Measurements from ENCODE around the gene IQGAP1. TPM values are rescaled to one million over a fixed set of nuclear protein-coding genes. Genes with fewer than 3 reads are reported as not detected.
A peak's percentile ranks its signal among the peaks of the same experiment; 100 is the strongest.

Gene IQGAP1
- total and polyA plus RNA-seq, 2 donors from 2014 or later, result 70.0 to 218 TPM

DNA sequence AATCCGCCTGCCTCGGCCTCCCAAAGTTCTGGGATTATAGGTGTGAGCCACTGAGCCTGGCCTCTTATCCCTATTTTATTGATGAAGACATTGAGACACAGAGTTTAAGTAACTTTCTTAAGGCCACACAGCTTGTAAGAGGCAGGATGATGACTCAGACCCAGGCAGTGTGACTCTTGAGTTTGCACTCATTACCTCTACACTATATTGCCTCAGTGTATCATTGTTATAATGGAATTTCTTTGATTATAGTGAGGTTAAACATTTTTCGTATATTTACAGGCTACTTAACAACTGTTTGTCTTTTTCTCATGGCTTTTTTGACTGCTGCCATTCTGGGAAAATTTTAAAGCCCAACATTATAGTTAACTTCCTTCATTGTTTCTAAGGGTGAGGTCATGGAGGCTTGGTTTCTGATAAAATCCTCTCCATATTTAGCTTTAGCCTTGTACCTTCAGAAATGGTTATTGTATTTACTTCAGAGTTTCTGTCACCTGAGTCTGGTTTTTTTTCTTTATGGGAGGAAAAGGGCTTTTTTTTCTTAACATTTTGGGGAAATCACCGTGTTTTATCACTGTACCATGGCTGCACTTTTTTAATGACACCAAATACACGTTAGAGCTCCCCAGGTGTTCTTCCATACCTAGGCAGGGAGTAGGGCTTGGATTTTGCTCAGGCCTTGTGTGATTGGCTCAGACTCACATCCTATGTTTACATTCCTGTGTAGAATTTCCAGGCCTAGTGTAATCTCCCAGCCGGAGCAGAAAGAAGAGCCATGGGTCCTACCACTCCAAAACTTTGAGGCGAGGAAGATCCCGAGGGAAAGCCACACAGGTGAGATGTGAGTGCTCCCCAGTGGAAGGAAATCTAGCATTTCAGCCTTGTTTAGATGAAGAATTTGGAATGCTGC, 29.7 kb upstream of the IQGAP1 start:
- intact Hi-C loops (cut with DNase I), result no loop called here
- Histone ChIP-seq H3K27me3 (ENCODE audit: control insufficient read depth, insufficient read depth, low read length) (no peaks in the 10 kb centered on the region), H3K4me3 (ENCODE audit: low read length in 3 of 3) (no peak overlapping the region), H3K27ac (ENCODE audit: low read depth in 2 of 2, low read length in 2 of 2) (no peak overlapping the region), H3K36me3 (ENCODE audit: control insufficient read depth in 2 of 3, insufficient read depth in 3 of 3, low read length in 3 of 3) (no peaks in the 10 kb centered on the region), H3K9ac (ENCODE audit: low read length in 3 of 3) (no peak overlapping the region), H3K4me1 (ENCODE audit: control insufficient read depth in 2 of 3, insufficient read depth in 2 of 3, low read depth in 1 of 3, low read length in 3 of 3) (no peaks in the 10 kb centered on the region), H3K9me3 (ENCODE audit: control insufficient read depth in 2 of 3, insufficient read depth in 1 of 3, low read length in 3 of 3) (no peaks in the 10 kb centered on the region)
- FAIRE-seq (no peak), DNase-seq (no peak)
- TF ChIP-seq, protein P1, sequence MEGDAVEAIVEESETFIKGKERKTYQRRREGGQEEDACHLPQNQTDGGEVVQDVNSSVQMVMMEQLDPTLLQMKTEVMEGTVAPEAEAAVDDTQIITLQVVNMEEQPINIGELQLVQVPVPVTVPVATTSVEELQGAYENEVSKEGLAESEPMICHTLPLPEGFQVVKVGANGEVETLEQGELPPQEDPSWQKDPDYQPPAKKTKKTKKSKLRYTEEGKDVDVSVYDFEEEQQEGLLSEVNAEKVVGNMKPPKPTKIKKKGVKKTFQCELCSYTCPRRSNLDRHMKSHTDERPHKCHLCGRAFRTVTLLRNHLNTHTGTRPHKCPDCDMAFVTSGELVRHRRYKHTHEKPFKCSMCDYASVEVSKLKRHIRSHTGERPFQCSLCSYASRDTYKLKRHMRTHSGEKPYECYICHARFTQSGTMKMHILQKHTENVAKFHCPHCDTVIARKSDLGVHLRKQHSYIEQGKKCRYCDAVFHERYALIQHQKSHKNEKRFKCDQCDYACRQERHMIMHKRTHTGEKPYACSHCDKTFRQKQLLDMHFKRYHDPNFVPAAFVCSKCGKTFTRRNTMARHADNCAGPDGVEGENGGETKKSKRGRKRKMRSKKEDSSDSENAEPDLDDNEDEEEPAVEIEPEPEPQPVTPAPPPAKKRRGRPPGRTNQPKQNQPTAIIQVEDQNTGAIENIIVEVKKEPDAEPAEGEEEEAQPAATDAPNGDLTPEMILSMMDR (IDR thresholded peaks at IDR 0.05; ENCODE audit: borderline replicate concordance, extremely low read depth, insufficient read depth), result no peak

- Histone ChIP-seq H3K9ac (ENCODE audit: low read length in 3 of 3) (no peak overlapping the region), H3K36me3 (ENCODE audit: control insufficient read depth in 2 of 3, insufficient read depth in 3 of 3, low read length in 3 of 3) (no peaks in the 10 kb centered on the region), H3K27ac (ENCODE audit: low read depth in 2 of 2, low read length in 2 of 2) (no peak overlapping the region), H3K4me3 (ENCODE audit: low read length in 3 of 3) (no peak overlapping the region), H3K9me3 (ENCODE audit: control insufficient read depth in 2 of 3, insufficient read depth in 1 of 3, low read length in 3 of 3) (no peaks in the 10 kb centered on the region), H3K4me1 (ENCODE audit: control insufficient read depth in 2 of 3, insufficient read depth in 2 of 3, low read depth in 1 of 3, low read length in 3 of 3) (no peaks in the 10 kb centered on the region), H3K27me3 (ENCODE audit: control insufficient read depth, insufficient read depth, low read length) (no peaks in the 10 kb centered on the region)
- TF ChIP-seq, protein P1 (IDR thresholded peaks at IDR 0.05; ENCODE audit: borderline replicate concordance, extremely low read depth, insufficient read depth), result no peak
- DNase-seq, result peak in 1 of 5 donors; percentile 28
- no peak for FAIRE-seq
- intact Hi-C loops (cut with DNase I), result no loop called here
Observed at GRCh38 chr15:90360746-90361145, 27.3 kb upstream of the IQGAP1 start.

GRCh38 chr15:90362936-90363212, 25.2 kb upstream of the IQGAP1 start:
- Histone ChIP-seq H3K4me1 (ENCODE audit: control insufficient read depth in 2 of 3, insufficient read depth in 2 of 3, low read depth in 1 of 3, low read length in 3 of 3) (no peaks in the 10 kb centered on the region), H3K9me3 (ENCODE audit: control insufficient read depth in 2 of 3, insufficient read depth in 1 of 3, low read length in 3 of 3) (no peaks in the 10 kb centered on the region), H3K9ac (ENCODE audit: low read length in 3 of 3) (no peak overlapping the region), H3K4me3 (ENCODE audit: low read length in 3 of 3) (no peak overlapping the region), H3K27ac (ENCODE audit: low read depth in 2 of 2, low read length in 2 of 2) (no peak overlapping the region), H3K36me3 (ENCODE audit: control insufficient read depth in 2 of 3, insufficient read depth in 3 of 3, low read length in 3 of 3) (no peaks in the 10 kb centered on the region), H3K27me3 (ENCODE audit: control insufficient read depth, insufficient read depth, low read length) (no peaks in the 10 kb centered on the region)
- DNase-seq (no peak), FAIRE-seq (no peak)
- TF ChIP-seq, protein P1 (IDR thresholded peaks at IDR 0.05; ENCODE audit: borderline replicate concordance, extremely low read depth, insufficient read depth), result no peak
- intact Hi-C loops (cut with DNase I), result no loop called here
